Naive thymus-derived CD8-positive, alpha-beta T cell (primary cell): Measurements from ENCODE around the gene WDR75. TPM values are rescaled to one million over a fixed set of nuclear protein-coding genes. Genes with fewer than 3 reads are reported as not detected.

Experiments used
- ATAC-seq, 2 donors: fragments of 150-1000 bp; cut with Tn5 transposase in 1 of 2; sonication (Bioruptor Pico), chemical (Tn5 transposase) in 1 of 2; 1 replicate in 1 of 2; 2 replicates in 1 of 2; pipeline ENCODE4 v1.10.0; 2021; ENCODE audit warnings: mild to moderate bottlenecking in 2 of 2, moderate library complexity in 2 of 2
- POLR2A ChIA-PET: fragments of 350-600 bp; sonication (Branson Sonifier 250); formaldehyde crosslinking; loops from one replicate; lab custom pipeline; 2021; ENCODE audit warnings: antibody characterized with exemption; lab: Charles Lee
- DNase-seq, 10 donors: peaks; one replicate each; pipeline versions ENCODE4 v3.0.0 to v3.0.0-alpha.2; 2020 to 2022
- H3K27ac Mint-ChIP-seq, 10 donors: one replicate each; pipeline ENCODE4 v1.8.0; 2020 to 2022; ENCODE audit warnings: mild to moderate bottlenecking in 10 of 10, mixed read lengths in 10 of 10, moderate library complexity in 4 of 10, inconsistent platforms in 1 of 10
- H3K27me3 Mint-ChIP-seq, 5 donors: one replicate each; pipeline ENCODE4 v1.8.0; 2021 to 2022; ENCODE audit warnings: mixed read lengths in 5 of 5
- H3K36me3 Mint-ChIP-seq, 3 donors: one replicate each; pipeline ENCODE4 v1.8.0; 2020 to 2022; ENCODE audit warnings: mixed read lengths in 3 of 3, mild to moderate bottlenecking in 2 of 3, inconsistent platforms in 1 of 3
- H3K4me1 Mint-ChIP-seq, 4 donors: one replicate each; pipeline ENCODE4 v1.8.0; 2021 to 2022; ENCODE audit warnings: mixed read lengths in 4 of 4
- H3K4me3 Mint-ChIP-seq, 10 donors: one replicate each; pipeline ENCODE4 v1.8.0; 2020 to 2022; ENCODE audit warnings: mild to moderate bottlenecking in 10 of 10, mixed read lengths in 10 of 10, moderate library complexity in 6 of 10, inconsistent platforms in 1 of 10
- H3K9me3 Mint-ChIP-seq, 9 donors: one replicate each; pipeline ENCODE4 v1.8.0; 2020 to 2022; ENCODE audit warnings: mixed read lengths in 9 of 9, mild to moderate bottlenecking in 3 of 9, inconsistent platforms in 1 of 9, moderate library complexity in 1 of 9
- polyA plus RNA-seq, 3 donors: library from polyadenylated mRNA; unstranded; fragments of 300-500 nt; fragmentation: Illumina TruSeq; gene quantifications; one replicate each; pipeline ENCODE4 v1.2.3, GENCODE V29; 2021
- total RNA-seq, 8 experiments: library from RNA in 2 of 8; stranded (reverse) in 2 of 8; gene quantifications; one replicate each; pipeline ENCODE4 v1.2.3 and lab custom pipeline; 2021 to 2026

Gene WDR75
- total and polyA plus RNA-seq, 5 experiments from 2014 or later = 8.3 to 67.4 (median 17.5) TPM

DNA sequence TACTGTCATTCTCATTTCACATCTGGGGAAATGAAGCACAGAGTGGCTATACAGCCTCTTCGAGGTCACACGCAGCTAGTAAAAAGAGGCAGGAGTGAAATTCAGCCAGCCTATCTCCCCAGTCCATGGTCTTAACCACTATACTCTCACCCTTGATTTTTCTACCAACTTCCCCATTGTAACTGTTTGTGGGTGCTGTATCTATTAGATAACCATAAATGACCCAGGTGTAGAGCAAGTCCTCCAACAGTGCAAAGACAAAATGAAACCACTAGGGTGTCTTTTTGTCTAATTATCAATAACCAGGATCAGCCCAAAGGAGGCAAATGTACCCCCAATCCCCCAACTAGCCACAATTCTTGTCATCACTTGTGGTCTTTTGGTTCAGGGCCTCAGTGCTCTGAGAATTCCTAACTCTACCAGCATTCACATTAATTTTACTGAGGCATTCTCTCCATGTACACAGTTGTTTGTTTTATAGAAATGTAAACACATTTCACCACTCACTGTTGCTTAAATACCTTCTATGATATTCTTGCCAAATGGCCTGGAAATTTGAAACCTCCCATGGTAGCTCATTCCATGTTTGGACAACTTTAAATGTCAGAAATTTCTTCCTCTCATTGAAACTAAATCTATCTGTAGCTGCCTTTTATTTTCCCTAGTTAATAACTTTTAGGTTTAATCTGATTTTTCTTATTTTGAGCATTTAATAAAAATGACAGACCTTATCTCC, 80.6 kb downstream of the WDR75 start:
- Mint-ChIP-seq H3K27me3 (peaks cover 0 to 6% (median 1%) of the 10 kb centered on the region in 5 donors), H3K4me3 (no peak overlapping the region), H3K4me1 (peaks cover 0 to 2% (median 0%) of the 10 kb centered on the region in 4 donors), H3K36me3 (peaks cover 0 to 7% (median 4%) of the 10 kb centered on the region in 3 donors), H3K9me3 (peaks cover 0 to 6% (median 0%) of the 10 kb centered on the region in 9 donors), H3K27ac (no peak overlapping the region)
- POLR2A ChIA-PET = no interaction called here
- no peak for DNase-seq
- ATAC-seq = no peak

GRCh38 chr2:189522435-189523151, 81.3 kb downstream of the WDR75 start:
- H3K36me3 Mint-ChIP-seq = peaks cover 0 to 1% (median 0%) of the 10 kb centered on the region in 3 donors
- POLR2A ChIA-PET = no interaction called here
- peaks cover 0 to 2% (median 0%) of the 10 kb centered on the region in 4 donors for H3K4me1 Mint-ChIP-seq
- no peak overlapping the region for H3K4me3 Mint-ChIP-seq
- H3K27me3 Mint-ChIP-seq = peaks cover 0 to 4% (median 1%) of the 10 kb centered on the region in 5 donors
- no peak for ATAC-seq
- H3K9me3 Mint-ChIP-seq = no peaks in the 10 kb centered on the region
- no peak overlapping the region for H3K27ac Mint-ChIP-seq
- DNase-seq = no peak

- no peak for DNase-seq
- POLR2A ChIA-PET = no interaction called here
Observed at GRCh38 chr2:189524746-189525145, 83.5 kb downstream of the WDR75 start.

More at GRCh38 chr2:189524746-189525145, 83.5 kb downstream of the WDR75 start:
- peaks cover 0 to 2% (median 0%) of the 10 kb centered on the region in 4 donors for H3K4me1 Mint-ChIP-seq
- ATAC-seq = no peak
- H3K9me3 Mint-ChIP-seq = no peaks in the 10 kb centered on the region
- peaks cover 0 to 4% (median 1%) of the 10 kb centered on the region in 5 donors for H3K27me3 Mint-ChIP-seq
- H3K27ac Mint-ChIP-seq = no peak overlapping the region
- H3K36me3 Mint-ChIP-seq = no peaks in the 10 kb centered on the region
- H3K4me3 Mint-ChIP-seq = no peak overlapping the region

Other genes with a start within 250 kb of the WDR75 start
- gene SLC40A1, start 139.3 kb downstream of the WDR75 start, total RNA-seq = 10 to 100 TPM; 18.2 to 18.4 TPM
- 10 to 100 TPM; 33.8 to 40.3 (median 37.4) TPM for gene SLC40A1, start 139.3 kb downstream of the WDR75 start, polyA plus RNA-seq
- gene ASNSD1, start 220.0 kb downstream of the WDR75 start, total RNA-seq = 10 to 100 TPM; 49.8 to 55.7 TPM
- gene ASNSD1, start 220.0 kb downstream of the WDR75 start, polyA plus RNA-seq = 10 to 100 TPM; 44.0 to 73.7 (median 49.4) TPM
- 10 to 100 TPM; 13.0 to 17.4 TPM for gene ANKAR, start 233.2 kb downstream of the WDR75 start, total RNA-seq
- gene ANKAR, start 233.2 kb downstream of the WDR75 start, polyA plus RNA-seq = 1 to 10 TPM; 3.6 to 6.4 (median 5.0) TPM